Mesodermal cell (in vitro differentiated cells): ENCODE results near the gene MANSC1.

ENCODE experiments used
- H3K27ac ChIP-seq: 2 replicates; pipeline ENCODE4 v1.7.0; 2013; ENCODE audit warnings: mild to moderate bottlenecking, low read depth, low read length, moderate library complexity; ENCODE audit not compliant: severe bottlenecking
- H3K36me3 ChIP-seq: 2 replicates; pipeline ENCODE4 v1.7.1; 2013; ENCODE audit warnings: mild to moderate bottlenecking, low read length, moderate library complexity; ENCODE audit not compliant: control insufficient read depth, insufficient read depth
- H3K4me1 ChIP-seq: one replicate; pipeline ENCODE4 v1.7.1; 2013; ENCODE audit warnings: mild to moderate bottlenecking, low read length; ENCODE audit not compliant: insufficient read depth, control insufficient read depth, poor library complexity, severe bottlenecking
- H3K4me3 ChIP-seq: 2 replicates; pipeline ENCODE4 v1.7.0; 2013; ENCODE audit warnings: low read length, control low read depth, mild to moderate bottlenecking; ENCODE audit not compliant: insufficient read depth, poor library complexity, severe bottlenecking; ENCODE audit errors: extremely low read depth
- H3K9me3 ChIP-seq: 2 replicates; pipeline ENCODE4 v1.7.1; 2013; ENCODE audit warnings: mild to moderate bottlenecking, low read length, moderate library complexity; ENCODE audit not compliant: control insufficient read depth
- WGBS, 2 experiments: methylation state at CpG; one replicate each; pipeline ENCODE4 v1.1.5; 2013; ENCODE audit warnings: missing lambda C conversion rate in 2 of 2; ENCODE audit not compliant: insufficient coverage in 2 of 2; 5-methylcytosine and 5-hydroxymethylcytosine counted together

The MANSC1 gene

GRCh38 chr12:12338527-12339168, 11.4 kb downstream of the MANSC1 start:
- Histone ChIP-seq H3K27ac (no peak overlapping the region), H3K4me1 (no peaks in the 10 kb centered on the region), H3K9me3 (no peaks in the 10 kb centered on the region), H3K4me3 (no peak overlapping the region), H3K36me3 (no peaks in the 10 kb centered on the region)
- 94 to 100% methylated on average over 3 to 4 of the region's 8 CpGs for WGBS, 2 experiments

- H3K36me3 ChIP-seq: no peaks in the 10 kb centered on the region
- no peaks in the 10 kb centered on the region for H3K4me1 ChIP-seq
- no CpG with 5 or more reads among the region's 1 CpG for WGBS, 2 experiments
- H3K27ac ChIP-seq: no peak overlapping the region
- no peaks in the 10 kb centered on the region for H3K9me3 ChIP-seq
- no peak overlapping the region for H3K4me3 ChIP-seq
Observed at GRCh38 chr12:12336511-12336910, 13.5 kb downstream of the MANSC1 start.

- 81 to 100% methylated on average over 3 to 5 of the region's 5 CpGs for WGBS, 2 experiments
- no peaks in the 10 kb centered on the region for H3K9me3 ChIP-seq
- no peaks in the 10 kb centered on the region for H3K36me3 ChIP-seq
- H3K27ac ChIP-seq: no peak overlapping the region
- no peak overlapping the region for H3K4me3 ChIP-seq
- H3K4me1 ChIP-seq: no peaks in the 10 kb centered on the region
Observed at GRCh38 chr12:12336049-12336411, 14.0 kb downstream of the MANSC1 start.

- Histone ChIP-seq H3K27ac (no peak overlapping the region), H3K4me1 (no peaks in the 10 kb centered on the region), H3K36me3 (no peaks in the 10 kb centered on the region), H3K4me3 (no peak overlapping the region), H3K9me3 (no peaks in the 10 kb centered on the region)
- 26 to 44% methylated on average over 8 to 10 of the region's 10 CpGs for WGBS, 2 experiments
Observed at GRCh38 chr12:12334367-12335040, 15.5 kb downstream of the MANSC1 start.

GRCh38 chr12:12333407-12334366, 16.4 kb downstream of the MANSC1 start:
- Histone ChIP-seq H3K36me3 (no peaks in the 10 kb centered on the region), H3K9me3 (no peaks in the 10 kb centered on the region), H3K27ac (no peak overlapping the region), H3K4me3 (no peak overlapping the region), H3K4me1 (no peaks in the 10 kb centered on the region)
- 83 to 91% methylated on average over 6 to 9 of the region's 12 CpGs for whole genome bisulfite sequencing, 2 experiments

GRCh38 chr12:12331896-12332295, 18.1 kb downstream of the MANSC1 start:
- H3K36me3 ChIP-seq: no peaks in the 10 kb centered on the region
- WGBS, 2 experiments: 88 to 100% methylated on average over 1 of the region's 1 CpG
- H3K9me3 ChIP-seq: no peaks in the 10 kb centered on the region
- H3K4me3 ChIP-seq: no peak overlapping the region
- no peaks in the 10 kb centered on the region for H3K4me1 ChIP-seq
- H3K27ac ChIP-seq: no peak overlapping the region

- no peak overlapping the region for H3K4me3 ChIP-seq
- no peaks in the 10 kb centered on the region for H3K4me1 ChIP-seq
- H3K36me3 ChIP-seq: no peaks in the 10 kb centered on the region
- no peaks in the 10 kb centered on the region for H3K9me3 ChIP-seq
- WGBS, 2 experiments: 65 to 71% methylated on average over 7 of the region's 7 CpGs
- no peak overlapping the region for H3K27ac ChIP-seq
Observed at GRCh38 chr12:12331244-12331771, 18.7 kb downstream of the MANSC1 start.

GRCh38 chr12:12327802-12328201, 22.2 kb downstream of the MANSC1 start:
- Histone ChIP-seq H3K9me3 (no peaks in the 10 kb centered on the region), H3K4me1 (no peaks in the 10 kb centered on the region), H3K4me3 (no peak overlapping the region), H3K36me3 (no peaks in the 10 kb centered on the region), H3K27ac (no peak overlapping the region)
- 13% methylated on average over 1 of the region's 1 CpG; no CpG with 5 or more reads in 1 of the 2 experiments for WGBS, 2 experiments

GRCh38 chr12:12326262-12326661, 23.8 kb downstream of the MANSC1 start:
- Histone ChIP-seq H3K4me1 (no peaks in the 10 kb centered on the region), H3K9me3 (no peaks in the 10 kb centered on the region)
- 90 to 100% methylated on average over 1 to 2 of the region's 3 CpGs for WGBS, 2 experiments

GRCh38 chr12:12323591-12323990, 26.5 kb downstream of the MANSC1 start:
- no peak overlapping the region for H3K27ac ChIP-seq
- H3K4me3 ChIP-seq: no peak overlapping the region
- H3K9me3 ChIP-seq: no peaks in the 10 kb centered on the region
- 95 to 97% methylated on average over 7 to 9 of the region's 9 CpGs for WGBS, 2 experiments
- no peaks in the 10 kb centered on the region for H3K36me3 ChIP-seq
- H3K4me1 ChIP-seq: peaks cover 10% of the 10 kb centered on the region

More at GRCh38 chr12:12326262-12326661, 23.8 kb downstream of the MANSC1 start:
- Histone ChIP-seq H3K27ac (no peak overlapping the region), H3K4me3 (no peak overlapping the region), H3K36me3 (no peaks in the 10 kb centered on the region)
